GM12892 (cell line): ENCODE measurements around the gene FAM25C.
"Not testable (repeated sequence)": the region's sequence is repeated elsewhere in the genome, so short reads cannot be mapped to it uniquely, and the experiment has no call there.

ENCODE experiments used
- POLR2A ChIP-seq: IDR thresholded peaks from 2 replicates; pipeline ENCODE4 v1.6.1; 2011; ENCODE audit warnings: low read depth, low read length, control low read depth
- POLR2AphosphoS5 ChIP-seq: IDR thresholded peaks from 2 replicates; pipeline ENCODE4 v1.6.1; 2011; ENCODE audit warnings: low read depth, low read length, control low read depth
- TAF1 ChIP-seq: IDR thresholded peaks from 2 replicates; pipeline ENCODE4 v1.6.1; 2011; ENCODE audit warnings: low read depth, mild to moderate bottlenecking, control low read depth, low read length, borderline replicate concordance

DNA sequence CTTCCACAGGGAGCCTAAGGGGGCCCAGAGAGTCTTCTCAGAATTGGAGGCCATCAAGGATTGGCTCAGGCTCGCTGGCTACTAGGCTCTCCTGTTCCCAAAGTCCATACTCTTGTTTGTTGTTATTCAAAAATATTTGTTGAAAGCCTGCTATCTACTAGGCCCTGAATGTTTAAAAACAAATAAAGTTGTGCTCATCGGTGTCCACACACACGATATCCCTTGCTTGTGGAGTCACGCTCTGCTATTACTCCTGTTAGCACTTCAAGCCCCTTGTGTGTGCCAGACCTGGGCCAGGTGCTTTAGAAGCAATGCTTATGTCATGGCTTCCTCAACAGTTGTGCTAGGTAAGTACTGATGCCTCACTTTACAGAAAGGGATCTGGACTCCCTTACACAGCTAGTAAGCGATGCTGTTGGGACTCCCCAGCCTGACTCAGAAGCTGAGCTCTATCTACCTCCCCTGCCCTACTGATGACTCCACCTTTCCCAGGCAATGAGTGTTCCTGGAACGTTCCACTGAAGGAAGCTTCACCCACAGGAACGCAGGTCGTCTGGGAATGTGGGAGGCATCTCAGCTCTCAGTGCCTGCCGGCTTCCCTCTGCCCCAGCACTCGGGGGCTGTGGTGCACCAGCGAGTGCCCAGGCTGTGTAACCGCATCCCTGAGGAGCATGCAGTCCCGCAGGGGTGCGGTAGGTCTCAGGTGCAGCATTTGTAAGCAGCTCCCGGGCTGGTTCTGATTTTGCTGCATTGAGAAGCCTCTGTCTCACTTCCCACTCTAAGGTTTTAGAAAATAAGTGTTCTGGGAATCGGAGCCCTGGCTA, 10.7 kb downstream of the FAM25C start:
- not testable (repeated sequence) for TF ChIP-seq POLR2AphosphoS5, POLR2A, TAF1
